ENCODE data around the gene FGFR2.

- TF ChIP-seq CTCF (IDR thresholded peaks at IDR 0.05 in 4 of 5, conservative IDR thresholded peaks at IDR 0.05 in 1 of 5) (no peak), POLR2A (IDR thresholded peaks at IDR 0.05) (no peak)
Measured at GRCh38 chr10:121601458-121601857, 3.2 kb upstream of the FGFR2 start.

All from gastrocnemius medialis (tissue), 4 donors.